Subcutaneous adipose tissue (tissue), 4 donors: Measurements from ENCODE around the gene SLC4A2. TPM values are rescaled to one million over a fixed set of nuclear protein-coding genes. Genes with fewer than 3 reads are reported as not detected.

ENCODE experiments used
- CTCF ChIP-seq: fragments of 450-650 bp; IDR thresholded peaks from one replicate; pipeline ENCODE4 v1.5.1; 2016; ENCODE audit warnings: low read depth, mild to moderate bottlenecking, control low read depth, antibody characterized with exemption, moderate library complexity
- total RNA-seq, 4 donors: library from RNA; depleted of rRNA; stranded (reverse); fragments of >200 nt; gene quantifications; one replicate each; pipeline ENCODE4 v1.1.0, GENCODE V29; 2016

The SLC4A2 gene
- total RNA-seq, 4 donors from 2014 or later: 40.1 to 65.0 (median 44.6) TPM

GRCh38 chr7:151101621-151102396 is 42.4 kb downstream of the SLC4A2 start:
- no peak for TF ChIP-seq CTCF

GRCh38 chr7:151102991-151103390 is 43.6 kb downstream of the SLC4A2 start:
- TF ChIP-seq CTCF: no peak

- no peak for TF ChIP-seq CTCF
Measured at GRCh38 chr7:151103973-151104372, 44.6 kb downstream of the SLC4A2 start.

GRCh38 chr7:151104411-151105235 is 45.2 kb downstream of the SLC4A2 start:
- no peak for TF ChIP-seq CTCF

- no peak for TF ChIP-seq CTCF
Measured at GRCh38 chr7:151107882-151108281, 48.5 kb downstream of the SLC4A2 start.

GRCh38 chr7:151109094-151110048 is 50.0 kb downstream of the SLC4A2 start:
- no peak for TF ChIP-seq CTCF
